Measurements from ENCODE around the gene KAT8.
A peak's percentile ranks its signal among the peaks of the same experiment; 100 is the strongest.
"Not testable (repeated sequence)": the region's sequence is repeated elsewhere in the genome, so short reads cannot be mapped to it uniquely, and the experiment has no call there.

The KAT8 gene

DNA sequence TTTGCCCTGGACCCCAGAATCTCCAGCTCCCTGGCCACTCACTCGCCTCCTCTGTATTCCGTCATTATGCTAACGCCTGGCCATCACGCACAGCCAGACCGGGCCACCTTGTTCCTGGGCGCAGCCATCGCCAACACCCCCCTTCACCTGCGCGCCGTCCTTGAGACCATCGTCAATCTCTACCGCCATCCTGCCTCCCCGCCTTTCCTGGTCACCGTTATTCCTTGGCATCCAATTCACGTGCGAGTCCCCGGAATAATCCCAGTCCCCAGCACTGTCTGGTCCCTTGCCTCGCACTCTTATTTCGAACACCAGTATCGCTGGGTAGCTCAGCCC is 23.4 kb upstream of the KAT8 start:
- peaks cover 9% of the 10 kb centered on the region for H3K36me3 ChIP-seq
- H3K4me3 ChIP-seq (ENCODE audit: low read depth in 1 of 2, low read length in 1 of 2) = peak overlapping the region; percentile 76 to 78
- H3K27me3 ChIP-seq = no peaks in the 10 kb centered on the region
- H3K4me1 ChIP-seq (ENCODE audit: control insufficient read depth in 1 of 2, insufficient read depth in 1 of 2, low read depth in 1 of 2, low read length in 1 of 2) = peaks cover 27 to 28% of the 10 kb centered on the region in 2 experiments
- H3K27ac ChIP-seq = peak overlapping the region; percentile 83
- H3K9me3 ChIP-seq = no peaks in the 10 kb centered on the region
- TF ChIP-seq, protein P1, sequence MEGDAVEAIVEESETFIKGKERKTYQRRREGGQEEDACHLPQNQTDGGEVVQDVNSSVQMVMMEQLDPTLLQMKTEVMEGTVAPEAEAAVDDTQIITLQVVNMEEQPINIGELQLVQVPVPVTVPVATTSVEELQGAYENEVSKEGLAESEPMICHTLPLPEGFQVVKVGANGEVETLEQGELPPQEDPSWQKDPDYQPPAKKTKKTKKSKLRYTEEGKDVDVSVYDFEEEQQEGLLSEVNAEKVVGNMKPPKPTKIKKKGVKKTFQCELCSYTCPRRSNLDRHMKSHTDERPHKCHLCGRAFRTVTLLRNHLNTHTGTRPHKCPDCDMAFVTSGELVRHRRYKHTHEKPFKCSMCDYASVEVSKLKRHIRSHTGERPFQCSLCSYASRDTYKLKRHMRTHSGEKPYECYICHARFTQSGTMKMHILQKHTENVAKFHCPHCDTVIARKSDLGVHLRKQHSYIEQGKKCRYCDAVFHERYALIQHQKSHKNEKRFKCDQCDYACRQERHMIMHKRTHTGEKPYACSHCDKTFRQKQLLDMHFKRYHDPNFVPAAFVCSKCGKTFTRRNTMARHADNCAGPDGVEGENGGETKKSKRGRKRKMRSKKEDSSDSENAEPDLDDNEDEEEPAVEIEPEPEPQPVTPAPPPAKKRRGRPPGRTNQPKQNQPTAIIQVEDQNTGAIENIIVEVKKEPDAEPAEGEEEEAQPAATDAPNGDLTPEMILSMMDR (IDR thresholded peaks at IDR 0.05) = no peak

DNA sequence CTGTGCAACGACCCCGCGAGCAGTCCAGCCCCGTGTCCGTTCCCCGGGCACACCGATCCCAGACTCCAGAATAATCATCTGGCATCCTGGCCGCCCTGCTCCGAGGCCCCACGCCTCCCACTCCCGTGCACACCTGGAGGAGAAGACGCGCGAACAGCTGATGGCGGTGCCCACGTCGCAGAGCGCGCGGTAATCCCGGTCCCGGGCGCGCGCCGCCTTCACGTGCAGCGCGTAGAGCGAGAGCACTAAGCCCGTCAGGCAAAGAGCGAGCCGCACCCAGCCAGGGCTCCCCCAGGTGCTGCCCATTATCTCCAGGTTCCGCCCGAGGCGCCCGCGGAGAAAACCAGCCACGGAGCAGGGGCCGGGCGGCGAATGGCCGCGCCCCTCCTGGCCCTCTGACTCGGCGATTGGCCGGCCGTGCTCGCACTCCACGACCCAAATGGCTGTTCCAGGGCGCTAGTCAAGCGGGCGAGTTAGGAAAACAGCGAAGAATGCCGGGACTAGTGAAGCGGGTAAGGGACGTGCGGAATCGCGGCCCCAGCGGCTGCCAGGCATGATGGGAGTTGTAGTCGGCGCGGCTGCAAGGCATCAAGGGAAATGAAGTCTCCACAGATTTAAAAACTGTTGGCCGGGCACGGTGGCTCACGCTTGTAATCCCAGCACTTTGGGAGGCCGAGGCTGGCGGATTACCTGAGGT is 22.9 kb upstream of the KAT8 start, which contains the start of gene VKORC1:
Gene VKORC1 (minus strand): TSS at position 374 of the 697 bp plus-strand sequence. CDS start 68 bp downstream, at position 306.
- peaks cover 27 to 28% of the 10 kb centered on the region in 2 experiments for H3K4me1 ChIP-seq (ENCODE audit: control insufficient read depth in 1 of 2, insufficient read depth in 1 of 2, low read depth in 1 of 2, low read length in 1 of 2)

DNA sequence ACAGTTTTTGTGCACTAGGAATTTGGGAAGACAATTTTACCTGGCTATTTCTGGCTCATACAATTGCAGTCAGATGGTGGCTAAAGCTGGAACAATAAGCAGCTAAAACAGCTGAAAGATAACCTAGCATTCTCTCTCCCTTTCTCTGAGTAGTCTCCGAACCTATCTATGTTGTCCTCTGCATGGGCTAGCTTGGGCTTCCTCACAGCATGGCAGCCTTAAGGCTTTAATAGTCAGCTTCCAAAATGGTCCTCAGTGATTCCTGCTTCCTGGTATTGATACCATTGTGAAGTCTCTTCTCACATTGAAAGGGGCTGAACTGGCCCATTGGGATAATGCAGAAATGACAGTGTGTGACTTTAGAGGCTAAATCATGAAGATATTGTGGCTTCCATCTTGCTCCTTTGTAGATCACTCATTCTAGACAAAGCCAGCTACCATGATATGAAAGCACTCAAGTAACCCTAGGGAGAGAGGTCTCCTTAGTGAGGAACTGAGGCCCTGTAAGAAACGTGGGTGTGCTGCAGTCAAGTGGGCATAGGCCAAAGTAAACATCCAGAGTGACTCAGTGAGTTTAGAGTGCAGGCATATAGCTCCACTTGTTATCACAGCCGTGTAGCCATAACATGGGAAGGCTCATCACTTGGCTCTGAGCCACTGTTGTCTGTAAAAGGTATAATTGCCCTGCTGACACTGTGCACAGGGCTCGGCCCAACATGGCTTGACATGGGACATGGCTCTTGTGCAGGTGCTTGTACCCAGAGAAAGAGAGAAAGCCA is 17.4 kb upstream of the KAT8 start:
- Histone ChIP-seq H3K9me3 (no peaks in the 10 kb centered on the region), H3K36me3 (no peaks in the 10 kb centered on the region), H3K27me3 (no peaks in the 10 kb centered on the region), H3K4me3 (ENCODE audit: low read depth in 1 of 2, low read length in 1 of 2) (no peak overlapping the region), H3K27ac (no peak overlapping the region), H3K4me1 (ENCODE audit: control insufficient read depth in 1 of 2, insufficient read depth in 1 of 2, low read depth in 1 of 2, low read length in 1 of 2) (peaks cover 9 to 11% of the 10 kb centered on the region in 2 experiments)
- TF ChIP-seq, protein P1 (IDR thresholded peaks at IDR 0.05) = no peak

More for the DNA sequence above, 22.9 kb upstream of the KAT8 start, which contains the start of gene VKORC1:
- H3K9me3 ChIP-seq = no peaks in the 10 kb centered on the region
- H3K4me3 ChIP-seq (ENCODE audit: low read depth in 1 of 2, low read length in 1 of 2) = peak within 1 kb of the TSS; percentile 76 to 78
- peaks cover 5% of the 10 kb centered on the region for H3K36me3 ChIP-seq
- peak within 1 kb of the TSS; percentile 83 for H3K27ac ChIP-seq
- no peaks in the 10 kb centered on the region for H3K27me3 ChIP-seq
- TF ChIP-seq, protein P1 (IDR thresholded peaks at IDR 0.05) = no peak

DNA sequence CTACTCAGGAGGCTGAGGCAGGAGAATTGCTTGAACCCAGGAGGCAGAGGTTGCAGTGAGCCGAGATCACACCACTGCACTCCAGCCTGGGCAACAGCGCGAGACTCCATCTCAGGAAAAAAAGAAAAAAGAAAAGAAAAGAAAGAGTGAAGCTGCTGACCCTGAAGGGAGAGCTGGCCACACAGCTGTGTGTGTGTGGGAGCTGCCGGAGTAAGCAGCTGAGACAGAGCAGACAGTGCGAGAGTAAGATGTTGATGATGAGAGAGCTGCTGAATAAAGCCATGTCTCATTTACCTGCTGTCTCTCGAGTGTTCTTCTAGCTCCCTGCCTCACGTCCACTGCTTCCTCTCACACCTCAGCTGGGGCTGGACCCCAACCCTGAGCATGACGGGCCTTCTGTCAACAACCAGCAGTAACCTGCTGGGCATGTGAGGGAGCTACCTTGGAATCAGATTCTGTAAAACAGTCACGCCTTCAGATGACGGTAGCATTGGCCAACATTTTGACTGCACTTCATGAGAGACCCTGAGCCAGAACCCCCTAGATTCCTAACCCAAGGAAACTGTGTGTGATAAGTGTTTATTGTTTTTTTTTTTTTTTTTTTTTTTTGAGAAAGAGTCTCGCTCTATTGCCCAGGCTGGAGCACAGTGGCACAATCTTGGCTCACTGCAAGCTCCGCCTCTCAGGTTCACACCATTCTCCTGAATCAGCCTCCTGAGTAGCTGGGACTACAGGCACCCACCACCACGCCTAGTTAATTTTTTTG is 16.4 kb upstream of the KAT8 start:
- H3K36me3 ChIP-seq; H3K9me3 ChIP-seq; H3K4me1 ChIP-seq (ENCODE audit: control insufficient read depth in 1 of 2, insufficient read depth in 1 of 2, low read depth in 1 of 2, low read length in 1 of 2); H3K27me3 ChIP-seq; H3K4me3 ChIP-seq (ENCODE audit: low read depth in 1 of 2, low read length in 1 of 2); H3K27ac ChIP-seq: not testable (repeated sequence)

DNA sequence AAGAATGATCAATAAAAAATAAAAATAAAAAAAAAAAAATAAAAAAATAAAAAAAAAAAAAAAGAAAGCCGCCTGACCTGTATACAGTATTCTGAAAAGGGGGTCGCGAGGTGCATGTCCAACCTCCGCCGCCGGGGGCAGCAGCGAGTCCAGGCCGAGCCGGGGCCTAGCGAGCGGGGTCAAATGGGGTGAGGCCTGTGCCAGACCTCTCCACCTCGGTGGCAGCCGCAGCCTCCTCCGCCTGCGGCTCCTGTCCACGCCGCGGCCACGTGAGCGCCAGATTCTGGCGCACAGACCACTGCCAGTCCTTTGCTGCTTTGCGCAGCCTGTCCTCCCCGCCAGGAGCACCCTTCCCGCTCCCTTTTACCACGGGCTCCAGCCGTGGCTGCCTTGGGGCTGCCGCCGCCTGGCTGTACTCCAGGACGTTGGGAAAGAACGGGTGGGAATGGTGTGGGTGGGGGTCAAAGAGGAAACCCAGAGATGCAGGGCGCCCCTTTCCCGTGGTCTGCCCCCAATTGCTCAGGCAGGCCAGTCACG is 11.7 kb upstream of the KAT8 start:
- peak overlapping the region; percentile 73 for H3K27ac ChIP-seq
- TF ChIP-seq, protein P1 (IDR thresholded peaks at IDR 0.05) = peak; percentile 85
- H3K4me3 ChIP-seq (ENCODE audit: low read depth in 1 of 2, low read length in 1 of 2) = peak overlapping the region; percentile 37 to 58
- H3K4me1 ChIP-seq (ENCODE audit: control insufficient read depth in 1 of 2, insufficient read depth in 1 of 2, low read depth in 1 of 2, low read length in 1 of 2) = peaks cover 15 to 25% of the 10 kb centered on the region in 2 experiments
- H3K9me3 ChIP-seq = no peaks in the 10 kb centered on the region
- peaks cover 18% of the 10 kb centered on the region for H3K36me3 ChIP-seq
- H3K27me3 ChIP-seq = no peaks in the 10 kb centered on the region
